NCI-H510A (cell line): Measurements from ENCODE around the gene PPP1R1A.

Experiments used
- DNase-seq: peaks from one replicate; lab custom pipeline; 2025; lab: John Stamatoyannopoulos, UW

The PPP1R1A gene

DNA sequence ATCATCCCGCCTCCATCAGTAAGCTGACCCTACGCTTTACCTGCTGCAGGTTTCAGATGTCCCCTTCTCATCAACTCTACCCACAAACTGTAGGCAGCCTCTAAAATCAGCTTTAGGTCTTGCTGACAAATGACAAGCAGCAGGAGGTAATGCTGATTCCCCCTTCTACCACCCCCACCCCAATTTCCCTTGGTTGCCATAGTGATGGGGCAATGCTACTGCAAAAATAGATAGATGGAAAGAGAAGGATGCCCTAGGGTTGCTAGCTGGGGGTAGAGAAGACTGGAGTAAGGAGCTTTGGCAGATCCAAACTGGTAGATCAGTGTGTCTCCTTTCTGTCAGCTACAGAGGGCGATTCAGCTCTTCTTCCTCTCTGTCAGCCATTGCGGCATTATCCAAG lies 58.9 kb downstream of the PPP1R1A start:
- DNase-seq, result no peak
